Measurements from ENCODE around the gene LRRC4. TPM values are rescaled to one million over a fixed set of nuclear protein-coding genes. Genes with fewer than 3 reads are reported as not detected.

LRRC4 gene
- total and polyA plus RNA-seq, 12 donors: 0.75 to 7.3 (median 3.1) TPM

GRCh38 chr7:127981965-127982364 lies 49.3 kb downstream of the LRRC4 start:
- DNase-seq (no peak), ATAC-seq (no peak)
- H3K27ac ChIP-seq: no peak overlapping the region
- H3K36me3 ChIP-seq: peaks cover 0 to 21% (median 0%) of the 10 kb centered on the region in 9 donors
- H3K4me1 ChIP-seq: peaks cover 0 to 27% (median 9%) of the 10 kb centered on the region in 9 donors
- H3K27me3 ChIP-seq: no peaks in the 10 kb centered on the region
- intact Hi-C loops (cut with DNase I): no loop called here
- H3K4me3 ChIP-seq: no peak overlapping the region
- no peak for TF ChIP-seq CTCF (IDR thresholded peaks at IDR 0.05)
- WGBS, 2 donors: 98% methylated on average over 4 of the region's 4 CpGs
- peaks cover 0 to 14% (median 4%) of the 10 kb centered on the region in 11 donors for H3K9me3 ChIP-seq

- peaks cover 0 to 18% (median 4%) of the 10 kb centered on the region in 9 donors for H3K4me1 ChIP-seq
- 89 to 97% methylated on average over 1 of the region's 1 CpG for WGBS, 2 donors
- intact Hi-C loops (cut with DNase I): no loop called here
- no peak for TF ChIP-seq CTCF (IDR thresholded peaks at IDR 0.05)
- H3K9me3 ChIP-seq: peaks cover 0 to 14% (median 4%) of the 10 kb centered on the region in 11 donors
- DNase-seq (no peak), ATAC-seq (no peak)
- H3K27me3 ChIP-seq: no peaks in the 10 kb centered on the region
- H3K4me3 ChIP-seq: no peak overlapping the region
- no peak overlapping the region for H3K27ac ChIP-seq
- peaks cover 0 to 31% (median 0%) of the 10 kb centered on the region in 9 donors for H3K36me3 ChIP-seq
Measured at GRCh38 chr7:127980901-127981300, 50.3 kb downstream of the LRRC4 start.

- H3K4me1 ChIP-seq: peaks cover 0 to 17% (median 5%) of the 10 kb centered on the region in 9 donors
- no peaks in the 10 kb centered on the region for H3K27me3 ChIP-seq
- H3K9me3 ChIP-seq: peaks cover 0 to 14% (median 4%) of the 10 kb centered on the region in 11 donors
- H3K4me3 ChIP-seq: no peak overlapping the region
- intact Hi-C loops (cut with DNase I): no loop called here
- H3K36me3 ChIP-seq: peaks cover 0 to 31% (median 0%) of the 10 kb centered on the region in 9 donors
- DNase-seq (no peak), ATAC-seq (no peak)
- no peak overlapping the region for H3K27ac ChIP-seq
- TF ChIP-seq CTCF (IDR thresholded peaks at IDR 0.05): no peak
Measured at GRCh38 chr7:127979728-127980126, 51.5 kb downstream of the LRRC4 start.

GRCh38 chr7:127979113-127979727 lies 52.0 kb downstream of the LRRC4 start:
- Histone ChIP-seq H3K27ac (no peak overlapping the region), H3K36me3 (peaks cover 0 to 31% (median 0%) of the 10 kb centered on the region in 9 donors), H3K4me3 (no peak overlapping the region), H3K4me1 (peaks cover 0 to 16% (median 4%) of the 10 kb centered on the region in 9 donors), H3K27me3 (no peaks in the 10 kb centered on the region), H3K9me3 (peaks cover 0 to 14% (median 4%) of the 10 kb centered on the region in 11 donors)
- intact Hi-C loops (cut with DNase I): no loop called here
- 97 to 98% methylated on average over 9 of the region's 9 CpGs for WGBS, 2 donors
- DNase-seq (no peak), ATAC-seq (no peak)
- TF ChIP-seq CTCF (IDR thresholded peaks at IDR 0.05): no peak
